H1 (cell line): ENCODE measurements around the gene LDLRAD3.

Source experiments
- ATF2 ChIP-seq: IDR thresholded peaks from 2 replicates; pipeline ENCODE4 v1.6.1; 2012; ENCODE audit warnings: low read length, inconsistent platforms
- CEBPB ChIP-seq: IDR thresholded peaks from 2 replicates; pipeline ENCODE4 v1.6.1; 2012; ENCODE audit warnings: low read depth, low read length
- CTCF ChIP-seq, 3 experiments: IDR thresholded peaks; 1 replicate in 2 of 3; 2 replicates in 1 of 3; pipeline versions ENCODE4 v1.5.1 to v1.6.1; 2011; ENCODE audit warnings: low read length in 3 of 3, mild to moderate bottlenecking in 3 of 3, inconsistent platforms in 2 of 3, low read depth in 1 of 3, moderate library complexity in 1 of 3; ENCODE audit not compliant: insufficient read depth in 1 of 3; ENCODE audit errors: control extremely low read depth in 1 of 3
- E2F6 ChIP-seq: IDR thresholded peaks from 2 replicates; pipeline ENCODE4 v1.6.1; 2012; ENCODE audit warnings: inconsistent platforms
- EP300 ChIP-seq, 2 experiments: IDR thresholded peaks; 1 replicate in 1 of 2; 2 replicates in 1 of 2; pipeline ENCODE4 v1.6.1; 2011 to 2012; ENCODE audit warnings: low read depth in 2 of 2, low read length in 2 of 2, mild to moderate bottlenecking in 2 of 2, borderline replicate concordance in 1 of 2, inconsistent platforms in 1 of 2, moderate library complexity in 1 of 2
- EZH2 ChIP-seq: fragments of 200-600 bp; sonication (generic); IDR thresholded peaks from 2 replicates; pipeline ENCODE4 v1.7.1; 2012; ENCODE audit warnings: low read depth, mild to moderate bottlenecking, moderate library complexity, low read length, inconsistent platforms; ENCODE audit not compliant: severe bottlenecking
- NRF1 ChIP-seq: IDR thresholded peaks from 2 replicates; pipeline ENCODE4 v1.6.1; 2011; ENCODE audit warnings: mild to moderate bottlenecking, low read depth, low read length, improper control_type of control experiment
- POLR2A ChIP-seq, 2 experiments: IDR thresholded peaks; 1 replicate in 1 of 2; 2 replicates in 1 of 2; pipeline ENCODE4 v1.6.1; 2011; ENCODE audit warnings: low read depth in 2 of 2, low read length in 2 of 2, mild to moderate bottlenecking in 2 of 2; ENCODE audit errors: control extremely low read depth in 1 of 2
- POLR2AphosphoS5 ChIP-seq: IDR thresholded peaks from 2 replicates; pipeline ENCODE4 v1.6.1; 2011; ENCODE audit warnings: low read depth, low read length
- SIN3A ChIP-seq, 2 experiments: IDR thresholded peaks in 1 of 2; conservative IDR thresholded peaks in 1 of 2; 2 replicates each; pipeline ENCODE4 v1.6.1; 2011 to 2012; ENCODE audit warnings: low read length in 2 of 2, improper control_type of control experiment in 1 of 2, low read depth in 1 of 2, mild to moderate bottlenecking in 1 of 2
- YY1 ChIP-seq: IDR thresholded peaks from 2 replicates; pipeline ENCODE4 v1.6.1; 2011; ENCODE audit warnings: low read depth, mild to moderate bottlenecking, low read length

- no peak for TF ChIP-seq CTCF (IDR thresholded peaks at IDR 0.05; ENCODE audit: control extremely low read depth in 1 of 3, insufficient read depth in 1 of 3, low read depth in 1 of 3, low read length in 3 of 3)
- no peak for TF ChIP-seq EZH2
- TF ChIP-seq POLR2A (IDR thresholded peaks at IDR 0.05; ENCODE audit: control extremely low read depth in 1 of 2, low read depth in 2 of 2, low read length in 2 of 2), result no peak
- no peak for TF ChIP-seq YY1
- no peak for TF ChIP-seq NRF1
- TF ChIP-seq EP300 (IDR thresholded peaks at IDR 0.05; ENCODE audit: borderline replicate concordance in 1 of 2, low read depth in 2 of 2, low read length in 2 of 2), result no peak
- TF ChIP-seq SIN3A (conservative IDR thresholded peaks at IDR 0.05 in 1 of 2, IDR thresholded peaks at IDR 0.05 in 1 of 2; ENCODE audit: low read depth in 1 of 2, low read length in 2 of 2), result no peak
- TF ChIP-seq ATF2, result no peak
- no peak for TF ChIP-seq E2F6
- no peak for TF ChIP-seq POLR2AphosphoS5
- TF ChIP-seq CEBPB, result no peak
Observed at GRCh38 chr11:36038541-36038940, 94.7 kb downstream of the LDLRAD3 start.
